GM21825 (cell line): Measurements from ENCODE around the gene C1orf210.

ENCODE experiments used
- ATAC-seq: cut with Tn5 transposase; IDR thresholded peaks from one replicate; pipeline ENCODE4 v1.9.1; 2021; ENCODE audit warnings: mild to moderate bottlenecking, moderate library complexity; ENCODE audit not compliant: unreplicated experiment

C1orf210 gene

DNA sequence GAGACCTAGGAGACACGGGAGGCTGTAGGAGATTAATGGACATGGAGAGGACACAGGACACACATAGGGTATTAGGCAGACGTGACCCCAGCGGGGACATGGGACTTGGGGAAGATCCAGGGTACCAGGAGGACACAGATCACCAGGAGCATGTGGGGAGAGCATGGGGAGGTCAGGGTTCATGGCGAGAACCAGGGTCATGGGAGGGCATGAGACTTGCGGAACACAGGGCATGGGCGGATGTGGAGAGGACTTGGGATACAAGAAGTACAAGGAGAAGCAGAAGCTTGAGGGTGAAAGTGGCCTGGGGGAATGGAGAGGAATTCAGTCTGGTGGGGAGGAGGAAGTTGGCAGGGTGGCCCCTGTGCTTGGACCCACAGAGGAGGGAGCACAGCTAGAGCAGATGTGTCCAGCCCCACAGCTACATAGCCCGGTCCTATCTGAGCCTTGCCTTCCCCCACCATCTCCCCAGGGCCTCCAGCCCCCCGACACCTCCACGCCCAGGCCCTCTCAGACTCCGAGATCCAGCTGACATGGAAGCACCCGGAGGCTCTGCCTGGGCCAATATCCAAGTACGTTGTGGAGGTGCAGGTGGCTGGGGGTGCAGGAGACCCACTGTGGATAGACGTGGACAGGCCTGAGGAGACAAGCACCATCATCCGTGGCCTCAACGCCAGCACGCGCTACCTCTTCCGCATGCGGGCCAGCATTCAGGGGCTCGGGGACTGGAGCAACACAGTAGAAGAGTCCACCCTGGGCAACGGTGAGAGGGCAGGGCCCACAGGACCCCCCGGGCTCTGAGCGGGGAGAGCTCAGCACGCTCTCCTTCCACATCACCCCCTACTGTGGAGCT is 27.5 kb upstream of the C1orf210 start:
- ATAC-seq: no peak

GRCh38 chr1:43312212-43312623 is 26.8 kb upstream of the C1orf210 start:
- no peak for ATAC-seq

- no peak for ATAC-seq
These were observed 26.1 kb upstream of the C1orf210 start for GRCh38 chr1:43311521-43311920.

GRCh38 chr1:43309405-43310025 is 24.1 kb upstream of the C1orf210 start:
- no peak for ATAC-seq

GRCh38 chr1:43308635-43309404 is 23.4 kb upstream of the C1orf210 start:
- no peak for ATAC-seq

DNA sequence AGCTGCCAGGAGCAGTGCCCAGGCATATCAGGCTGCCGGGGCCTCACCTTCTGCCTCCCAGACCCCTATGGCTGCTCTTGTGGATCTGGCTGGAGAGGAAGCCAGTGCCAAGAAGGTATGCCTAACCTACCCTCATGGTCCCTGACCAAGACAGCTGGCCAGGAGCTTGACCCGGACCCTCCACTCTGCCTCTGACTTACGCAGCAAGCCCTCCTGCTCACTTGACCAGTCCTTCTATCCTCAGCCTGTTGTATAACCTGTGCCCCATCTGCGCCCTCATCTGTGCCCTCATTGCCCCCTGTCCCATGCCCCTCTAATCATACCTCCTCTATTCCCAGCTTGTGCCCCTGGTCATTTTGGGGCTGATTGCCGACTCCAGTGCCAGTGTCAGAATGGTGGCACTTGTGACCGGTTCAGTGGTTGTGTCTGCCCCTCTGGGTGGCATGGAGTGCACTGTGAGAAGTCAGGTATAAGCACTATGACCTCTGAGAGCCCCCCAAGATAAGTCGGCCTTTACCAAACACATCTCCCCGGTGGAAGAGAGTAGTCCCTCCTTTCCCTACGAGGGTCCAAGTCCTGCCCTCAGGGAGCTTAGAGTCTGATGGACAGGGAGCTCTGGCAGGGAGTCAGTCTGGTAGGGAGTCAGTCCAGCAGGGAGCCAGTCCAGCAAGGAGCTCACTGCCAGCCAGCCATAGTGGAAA is 22.2 kb upstream of the C1orf210 start:
- no peak for ATAC-seq

GRCh38 chr1:43306688-43307457 is 21.5 kb upstream of the C1orf210 start:
- no peak for ATAC-seq

- ATAC-seq: no peak
These were observed 20.7 kb upstream of the C1orf210 start for GRCh38 chr1:43305926-43306687.

DNA sequence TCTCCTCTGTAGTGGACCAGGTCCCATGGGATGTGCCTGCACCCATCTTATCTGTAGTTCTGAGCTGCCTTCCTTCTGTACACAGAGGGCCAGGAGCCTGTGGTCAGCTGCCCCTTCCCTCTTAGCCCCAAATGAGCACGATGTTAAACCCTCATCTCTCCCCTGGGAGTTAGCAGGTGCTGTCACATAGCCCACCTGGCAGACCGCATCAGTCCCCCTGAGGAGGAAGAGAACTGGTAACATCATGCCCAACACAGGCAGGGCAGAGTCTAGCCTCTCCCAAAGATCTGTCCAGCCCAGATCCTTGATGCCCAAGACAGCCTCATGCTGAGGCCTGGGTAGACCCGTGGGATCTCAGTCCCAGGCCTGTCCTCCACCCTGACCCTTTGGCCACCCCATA is 20.1 kb upstream of the C1orf210 start:
- ATAC-seq: no peak

DNA sequence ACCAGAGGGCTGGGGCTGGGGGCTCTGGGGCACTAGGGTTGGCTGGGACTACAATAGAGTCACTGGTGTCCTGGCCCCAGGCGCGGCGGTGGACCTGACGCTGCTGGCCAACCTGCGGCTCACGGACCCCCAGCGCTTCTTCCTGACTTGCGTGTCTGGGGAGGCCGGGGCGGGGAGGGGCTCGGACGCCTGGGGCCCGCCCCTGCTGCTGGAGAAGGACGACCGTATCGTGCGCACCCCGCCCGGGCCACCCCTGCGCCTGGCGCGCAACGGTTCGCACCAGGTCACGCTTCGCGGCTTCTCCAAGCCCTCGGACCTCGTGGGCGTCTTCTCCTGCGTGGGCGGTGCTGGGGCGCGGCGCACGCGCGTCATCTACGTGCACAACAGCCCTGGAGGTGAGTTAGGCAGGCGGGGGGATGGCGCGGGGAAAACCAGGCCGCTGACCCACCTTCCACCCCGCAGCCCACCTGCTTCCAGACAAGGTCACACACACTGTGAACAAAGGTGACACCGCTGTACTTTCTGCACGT is 19.5 kb upstream of the C1orf210 start:
- ATAC-seq: no peak

- no peak for ATAC-seq
These were observed 18.9 kb upstream of the C1orf210 start for GRCh38 chr1:43304314-43304681.

- ATAC-seq: no peak
These were observed 18.3 kb upstream of the C1orf210 start for GRCh38 chr1:43303471-43304313.

DNA sequence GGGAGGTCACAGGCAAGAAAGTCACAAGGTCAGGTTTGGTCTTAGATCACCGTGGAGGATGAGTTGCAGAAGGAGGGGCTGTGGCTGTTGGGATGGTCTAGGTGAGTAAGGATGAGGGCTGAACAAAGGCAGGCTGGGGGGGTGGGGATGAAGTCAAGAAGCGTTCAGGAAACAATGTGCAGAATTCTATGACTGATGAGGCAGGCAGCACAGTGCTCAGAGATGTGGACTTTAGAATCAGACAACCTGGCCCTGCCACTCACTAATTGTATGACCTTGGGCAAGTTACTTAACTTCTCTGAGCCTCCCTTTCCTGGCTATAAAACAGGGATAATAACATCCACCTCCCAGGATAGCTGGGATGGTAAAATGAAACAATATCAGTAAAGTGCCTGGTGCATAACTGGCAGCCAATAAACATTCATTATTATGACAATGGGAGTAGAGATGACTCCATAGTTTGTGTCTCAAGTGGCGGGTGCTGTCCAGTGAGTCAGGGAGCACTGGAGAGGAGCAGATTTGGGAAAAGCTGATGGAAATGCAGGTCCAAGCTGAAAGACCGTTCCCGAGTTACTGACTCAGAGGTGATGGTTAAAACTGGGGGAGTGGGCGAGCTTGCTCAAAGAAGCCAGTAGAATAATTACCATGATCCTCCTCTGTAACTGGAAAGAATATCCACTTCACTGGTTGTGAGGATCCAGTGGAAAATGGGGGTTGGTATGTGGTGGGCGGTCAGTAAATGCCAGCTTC is 17.5 kb upstream of the C1orf210 start:
- no peak for ATAC-seq

DNA sequence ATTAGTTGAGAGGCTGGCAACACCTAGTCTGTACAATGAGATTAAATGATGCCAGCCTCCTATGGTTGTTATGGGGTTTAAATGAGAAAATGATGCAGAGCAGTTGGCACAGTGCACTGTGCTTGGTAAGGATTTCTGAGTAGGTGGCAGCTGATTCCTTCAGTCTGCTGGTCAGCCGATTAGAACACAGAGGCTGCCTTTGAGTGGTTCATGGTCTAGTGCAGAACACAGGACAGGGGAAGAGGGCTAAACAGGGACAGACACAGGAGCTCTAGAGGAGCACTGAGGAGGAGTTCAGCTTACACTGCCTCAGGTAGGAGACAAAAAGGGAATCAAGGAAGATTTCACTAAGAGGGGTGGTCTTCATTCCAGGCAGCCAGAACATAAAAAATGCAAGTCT is 16.8 kb upstream of the C1orf210 start:
- no peak for ATAC-seq

GRCh38 chr1:43300378-43301094 is 15.2 kb upstream of the C1orf210 start, which contains the start of gene TIE1:
Gene TIE1, plus strand, starts transcription at chr1:43300982. Its CDS starts 90 bp downstream, at chr1:43301072.
- ATAC-seq: no peak

DNA sequence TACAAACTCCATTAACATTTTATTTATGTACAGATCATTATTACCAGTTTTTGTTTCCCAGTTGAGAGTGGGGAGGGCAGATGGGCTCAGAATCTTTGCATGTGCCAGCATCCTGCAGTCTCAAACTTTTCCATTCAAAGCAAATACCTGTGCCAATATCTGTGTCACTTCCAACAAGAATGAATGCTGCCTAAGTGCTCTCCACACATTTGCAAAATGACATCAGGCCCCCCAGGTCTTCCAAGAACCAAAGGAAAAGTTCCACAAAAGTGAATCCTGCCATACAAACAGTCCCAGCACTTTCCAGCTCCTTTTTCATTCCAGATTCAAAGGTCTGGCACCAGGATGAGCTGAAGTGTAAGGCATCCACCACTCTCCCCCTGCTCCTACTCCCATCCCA is 13.7 kb upstream of the C1orf210 start:
- no peak for ATAC-seq

DNA sequence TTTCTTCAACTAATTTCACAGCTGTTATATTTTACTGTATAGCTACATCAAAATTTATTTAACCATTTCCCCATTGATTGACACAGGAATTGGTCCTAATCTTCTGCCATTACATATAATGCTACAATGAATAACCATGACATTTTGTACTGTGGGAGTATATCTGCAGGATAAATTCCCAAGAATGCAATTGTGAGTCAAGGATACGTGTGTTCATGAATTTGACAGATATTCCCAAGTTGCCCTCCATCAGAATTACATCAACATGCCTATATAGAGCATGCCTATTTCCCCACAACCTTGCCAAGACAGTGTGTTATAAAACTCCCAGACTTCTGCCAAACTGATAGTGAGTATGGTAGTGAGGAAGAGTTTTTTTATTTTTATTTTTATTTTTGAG is 12.7 kb upstream of the C1orf210 start:
- ATAC-seq: no peak
